WTC11 (cell line): Measurements from ENCODE around the gene SAP30BP.

Experiments used
- KAT7 ChIP-seq: sonication (generic); formaldehyde crosslinking; IDR thresholded peaks from 2 replicates; pipeline ENCODE4 v1.8.1; 2023; ENCODE audit warnings: missing genetic modification reagents, mild to moderate bottlenecking, borderline replicate concordance
- NR3C1 ChIP-seq: sonication (generic); formaldehyde crosslinking; conservative IDR thresholded peaks from 2 replicates; pipeline ENCODE4 v1.8.1; 2023; ENCODE audit warnings: low read depth, mild to moderate bottlenecking, missing genetic modification reagents
- TEAD4 ChIP-seq: sonication (generic); formaldehyde crosslinking; IDR thresholded peaks from 2 replicates; pipeline ENCODE4 v1.8.0; 2022; ENCODE audit warnings: mild to moderate bottlenecking, missing genetic modification reagents
- ZBTB21 ChIP-seq: sonication (generic); formaldehyde crosslinking; IDR thresholded peaks from 2 replicates; pipeline ENCODE4 v1.8.1; 2023; ENCODE audit warnings: mild to moderate bottlenecking, missing genetic modification reagents, borderline replicate concordance
- ZNF121 ChIP-seq: sonication (generic); formaldehyde crosslinking; IDR thresholded peaks from 2 replicates; pipeline ENCODE4 v1.8.0; 2023; ENCODE audit warnings: missing genetic modification reagents
- ZNF423 ChIP-seq: fragments of 250-450 bp; sonication (Bioruptor Pico); IDR thresholded peaks from 2 replicates; pipeline ENCODE4 v2.1.2; 2022; ENCODE audit warnings: mild to moderate bottlenecking, moderate library complexity
- TF ChIP-seq, protein P1 (sequence below): sonication (generic); formaldehyde crosslinking; IDR thresholded peaks from 2 replicates; pipeline ENCODE4 v1.8.0; 2022; ENCODE audit warnings: missing genetic modification reagents
- TF ChIP-seq, protein P2 (sequence below): sonication (generic); formaldehyde crosslinking; IDR thresholded peaks from 2 replicates; pipeline ENCODE4 v1.8.1; 2022; ENCODE audit warnings: low read depth, missing genetic modification reagents, borderline replicate concordance
- TF ChIP-seq, protein P3 (sequence below): fragments of 200-600 bp; IDR thresholded peaks from 2 replicates; pipeline ENCODE4 v1.8.0; 2022; ENCODE audit warnings: antibody characterized with exemption
- TF ChIP-seq, protein P4 (sequence below): sonication (generic); formaldehyde crosslinking; IDR thresholded peaks from 2 replicates; pipeline ENCODE4 v1.8.0; 2022; ENCODE audit warnings: mild to moderate bottlenecking, missing genetic modification reagents

DNA sequence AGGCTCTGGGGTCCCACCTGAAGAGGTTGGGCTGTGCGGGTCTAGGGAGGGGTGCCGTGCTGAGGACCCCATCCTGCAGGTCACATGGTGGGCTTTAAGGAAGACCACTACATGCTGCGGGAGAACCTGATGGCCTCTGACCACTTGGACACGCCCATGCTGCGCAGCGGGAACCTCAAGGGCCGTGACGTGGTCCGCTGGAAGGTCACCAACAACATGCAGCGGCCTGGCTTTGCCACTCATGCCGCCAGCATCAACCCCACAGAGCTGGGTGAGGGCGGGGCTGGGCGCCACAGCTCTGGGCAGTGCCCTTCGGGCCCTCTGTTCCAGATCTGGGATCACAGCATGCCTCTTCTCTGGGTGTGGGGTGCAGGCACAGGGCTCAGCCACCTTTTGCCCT lies 72.7 kb downstream of the SAP30BP start:
- TF ChIP-seq, protein P1, sequence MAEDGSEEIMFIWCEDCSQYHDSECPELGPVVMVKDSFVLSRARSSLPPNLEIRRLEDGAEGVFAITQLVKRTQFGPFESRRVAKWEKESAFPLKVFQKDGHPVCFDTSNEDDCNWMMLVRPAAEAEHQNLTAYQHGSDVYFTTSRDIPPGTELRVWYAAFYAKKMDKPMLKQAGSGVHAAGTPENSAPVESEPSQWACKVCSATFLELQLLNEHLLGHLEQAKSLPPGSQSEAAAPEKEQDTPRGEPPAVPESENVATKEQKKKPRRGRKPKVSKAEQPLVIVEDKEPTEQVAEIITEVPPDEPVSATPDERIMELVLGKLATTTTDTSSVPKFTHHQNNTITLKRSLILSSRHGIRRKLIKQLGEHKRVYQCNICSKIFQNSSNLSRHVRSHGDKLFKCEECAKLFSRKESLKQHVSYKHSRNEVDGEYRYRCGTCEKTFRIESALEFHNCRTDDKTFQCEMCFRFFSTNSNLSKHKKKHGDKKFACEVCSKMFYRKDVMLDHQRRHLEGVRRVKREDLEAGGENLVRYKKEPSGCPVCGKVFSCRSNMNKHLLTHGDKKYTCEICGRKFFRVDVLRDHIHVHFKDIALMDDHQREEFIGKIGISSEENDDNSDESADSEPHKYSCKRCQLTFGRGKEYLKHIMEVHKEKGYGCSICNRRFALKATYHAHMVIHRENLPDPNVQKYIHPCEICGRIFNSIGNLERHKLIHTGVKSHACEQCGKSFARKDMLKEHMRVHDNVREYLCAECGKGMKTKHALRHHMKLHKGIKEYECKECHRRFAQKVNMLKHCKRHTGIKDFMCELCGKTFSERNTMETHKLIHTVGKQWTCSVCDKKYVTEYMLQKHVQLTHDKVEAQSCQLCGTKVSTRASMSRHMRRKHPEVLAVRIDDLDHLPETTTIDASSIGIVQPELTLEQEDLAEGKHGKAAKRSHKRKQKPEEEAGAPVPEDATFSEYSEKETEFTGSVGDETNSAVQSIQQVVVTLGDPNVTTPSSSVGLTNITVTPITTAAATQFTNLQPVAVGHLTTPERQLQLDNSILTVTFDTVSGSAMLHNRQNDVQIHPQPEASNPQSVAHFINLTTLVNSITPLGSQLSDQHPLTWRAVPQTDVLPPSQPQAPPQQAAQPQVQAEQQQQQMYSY (CRISPR knock-in tag): no peak
- TF ChIP-seq, protein P2, sequence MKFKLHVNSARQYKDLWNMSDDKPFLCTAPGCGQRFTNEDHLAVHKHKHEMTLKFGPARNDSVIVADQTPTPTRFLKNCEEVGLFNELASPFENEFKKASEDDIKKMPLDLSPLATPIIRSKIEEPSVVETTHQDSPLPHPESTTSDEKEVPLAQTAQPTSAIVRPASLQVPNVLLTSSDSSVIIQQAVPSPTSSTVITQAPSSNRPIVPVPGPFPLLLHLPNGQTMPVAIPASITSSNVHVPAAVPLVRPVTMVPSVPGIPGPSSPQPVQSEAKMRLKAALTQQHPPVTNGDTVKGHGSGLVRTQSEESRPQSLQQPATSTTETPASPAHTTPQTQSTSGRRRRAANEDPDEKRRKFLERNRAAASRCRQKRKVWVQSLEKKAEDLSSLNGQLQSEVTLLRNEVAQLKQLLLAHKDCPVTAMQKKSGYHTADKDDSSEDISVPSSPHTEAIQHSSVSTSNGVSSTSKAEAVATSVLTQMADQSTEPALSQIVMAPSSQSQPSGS: no peak
- TF ChIP-seq, protein P3, sequence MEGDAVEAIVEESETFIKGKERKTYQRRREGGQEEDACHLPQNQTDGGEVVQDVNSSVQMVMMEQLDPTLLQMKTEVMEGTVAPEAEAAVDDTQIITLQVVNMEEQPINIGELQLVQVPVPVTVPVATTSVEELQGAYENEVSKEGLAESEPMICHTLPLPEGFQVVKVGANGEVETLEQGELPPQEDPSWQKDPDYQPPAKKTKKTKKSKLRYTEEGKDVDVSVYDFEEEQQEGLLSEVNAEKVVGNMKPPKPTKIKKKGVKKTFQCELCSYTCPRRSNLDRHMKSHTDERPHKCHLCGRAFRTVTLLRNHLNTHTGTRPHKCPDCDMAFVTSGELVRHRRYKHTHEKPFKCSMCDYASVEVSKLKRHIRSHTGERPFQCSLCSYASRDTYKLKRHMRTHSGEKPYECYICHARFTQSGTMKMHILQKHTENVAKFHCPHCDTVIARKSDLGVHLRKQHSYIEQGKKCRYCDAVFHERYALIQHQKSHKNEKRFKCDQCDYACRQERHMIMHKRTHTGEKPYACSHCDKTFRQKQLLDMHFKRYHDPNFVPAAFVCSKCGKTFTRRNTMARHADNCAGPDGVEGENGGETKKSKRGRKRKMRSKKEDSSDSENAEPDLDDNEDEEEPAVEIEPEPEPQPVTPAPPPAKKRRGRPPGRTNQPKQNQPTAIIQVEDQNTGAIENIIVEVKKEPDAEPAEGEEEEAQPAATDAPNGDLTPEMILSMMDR: no peak
- TF ChIP-seq TEAD4 (CRISPR knock-in tag) (no peak), ZBTB21 (CRISPR knock-in tag) (no peak), NR3C1 (CRISPR knock-in tag) (no peak), KAT7 (no peak), ZNF423 (CRISPR knock-in tag) (no peak), ZNF121 (no peak)
- TF ChIP-seq, protein P4, sequence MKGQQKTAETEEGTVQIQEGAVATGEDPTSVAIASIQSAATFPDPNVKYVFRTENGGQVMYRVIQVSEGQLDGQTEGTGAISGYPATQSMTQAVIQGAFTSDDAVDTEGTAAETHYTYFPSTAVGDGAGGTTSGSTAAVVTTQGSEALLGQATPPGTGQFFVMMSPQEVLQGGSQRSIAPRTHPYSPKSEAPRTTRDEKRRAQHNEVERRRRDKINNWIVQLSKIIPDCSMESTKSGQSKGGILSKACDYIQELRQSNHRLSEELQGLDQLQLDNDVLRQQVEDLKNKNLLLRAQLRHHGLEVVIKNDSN (CRISPR knock-in tag): no peak
